Endothelial cell of hepatic sinusoid (primary cell): ENCODE measurements around the gene DDX10.
"Not testable (repeated sequence)": the region's sequence is repeated elsewhere in the genome, so short reads cannot be mapped to it uniquely, and the experiment has no call there.

Experiments used
- in situ Hi-C: cut with HindIII; loops from 2 replicates; pipeline ENCODE4 v1.10.0; 2017; ENCODE audit warnings: low sequenced_read_pairs

Gene DDX10

GRCh38 chr11:108713076-108713790 is 48.4 kb downstream of the DDX10 start:
- in situ Hi-C loops: no loop called here

GRCh38 chr11:108715239-108715638 is 50.4 kb downstream of the DDX10 start:
- in situ Hi-C loops: no loop called here

- in situ Hi-C loops: no loop called here
These were observed 53.6 kb downstream of the DDX10 start for GRCh38 chr11:108718466-108718865.

DNA sequence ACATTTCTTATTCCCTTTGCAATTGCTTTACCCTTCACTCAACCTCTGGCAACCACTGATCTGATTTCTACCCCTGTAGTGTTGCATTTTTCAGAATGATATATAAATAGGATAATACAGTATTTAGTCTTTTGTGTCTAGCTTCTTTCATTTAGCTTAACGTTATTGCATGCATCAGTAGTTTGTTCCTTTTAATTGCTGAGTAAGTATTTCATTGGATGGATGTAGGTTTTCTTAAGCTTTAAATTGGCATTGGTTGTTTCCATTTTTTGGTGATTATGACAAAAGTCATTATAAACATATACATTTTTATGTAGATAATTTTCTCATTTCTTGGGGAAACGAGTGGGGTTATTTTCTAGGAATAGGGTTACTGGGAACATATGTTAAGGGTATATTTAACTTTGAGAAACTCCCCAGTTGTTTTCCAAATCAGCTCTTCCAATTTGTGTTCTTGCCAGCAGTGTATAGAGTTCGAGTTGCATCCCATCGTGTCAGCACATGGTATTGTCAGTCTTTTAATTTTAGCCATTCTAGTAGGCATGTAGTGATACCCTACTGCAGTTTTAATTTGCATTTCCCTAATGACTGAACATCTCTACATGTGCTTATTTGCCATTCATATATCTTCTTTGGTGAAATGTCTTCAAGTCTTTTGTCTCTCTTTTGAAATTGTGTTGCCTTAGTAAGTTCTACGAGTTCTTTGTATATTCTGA is 60.3 kb downstream of the DDX10 start:
- in situ Hi-C loops: no loop called here

DNA sequence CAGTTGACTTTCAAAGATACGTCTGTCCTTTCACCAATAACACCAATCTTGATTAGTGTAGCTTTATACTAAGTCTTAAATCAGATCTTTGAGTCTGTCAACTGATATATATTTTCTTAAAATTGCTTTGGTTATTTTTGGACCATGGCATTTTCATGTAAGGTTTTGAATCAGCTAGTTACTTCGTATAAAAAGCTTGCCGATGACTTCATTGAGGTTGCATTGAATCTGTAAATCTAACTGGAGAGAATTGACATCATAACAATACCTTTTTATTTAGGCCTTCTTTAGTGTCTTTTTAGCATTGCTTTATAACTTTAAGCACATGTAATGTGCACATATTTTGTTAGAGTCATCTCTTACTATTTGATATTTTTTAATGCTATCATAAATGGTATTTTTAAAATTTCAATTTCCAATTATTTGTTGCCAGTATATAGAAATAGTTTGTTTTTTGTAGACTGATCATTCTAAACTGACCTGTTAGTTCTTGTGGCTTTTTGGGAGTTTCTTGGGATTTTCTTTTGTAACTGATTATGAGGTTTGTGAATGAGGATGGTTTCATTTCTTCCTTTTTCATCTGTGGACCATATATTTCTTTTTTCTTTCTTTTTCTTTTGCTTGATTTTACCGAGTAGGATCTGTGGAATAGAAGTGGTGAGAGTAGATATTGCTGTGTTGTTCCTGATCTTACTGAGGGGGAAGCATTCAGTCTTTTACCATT is 61.4 kb downstream of the DDX10 start:
- in situ Hi-C loops: no loop called here

- in situ Hi-C loops: no loop called here
These were observed 62.8 kb downstream of the DDX10 start for GRCh38 chr11:108727665-108728064.

DNA sequence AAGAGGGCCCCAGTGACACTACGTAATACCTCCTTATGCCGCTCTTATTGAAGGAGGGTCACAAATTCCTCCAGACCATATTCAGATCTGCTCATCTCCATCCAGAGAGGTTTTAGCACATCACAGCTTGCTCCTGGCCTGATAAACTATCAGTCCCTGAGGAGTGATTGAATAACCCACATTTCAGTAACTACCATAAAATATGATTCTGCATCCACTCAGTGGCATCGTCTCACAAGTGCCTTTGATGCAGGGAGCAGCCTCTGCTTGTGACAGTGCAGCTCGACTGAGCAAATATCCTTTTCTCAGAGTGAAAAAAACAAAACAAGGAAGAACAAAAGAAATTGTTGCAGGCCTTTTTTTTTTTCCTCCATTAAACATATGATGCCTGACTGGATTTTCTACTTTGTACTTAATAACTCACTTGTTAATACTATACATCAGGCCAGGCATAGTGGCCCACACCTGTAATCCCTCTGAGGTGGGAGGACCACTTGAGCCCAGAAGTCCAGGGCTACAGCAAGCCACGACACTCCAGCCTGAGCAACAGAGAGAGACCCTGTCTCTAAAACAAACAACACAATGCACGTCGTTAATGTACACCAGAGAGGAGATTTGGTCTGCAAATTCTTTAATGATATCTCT is 64.5 kb downstream of the DDX10 start:
- in situ Hi-C loops: no loop called here

DNA sequence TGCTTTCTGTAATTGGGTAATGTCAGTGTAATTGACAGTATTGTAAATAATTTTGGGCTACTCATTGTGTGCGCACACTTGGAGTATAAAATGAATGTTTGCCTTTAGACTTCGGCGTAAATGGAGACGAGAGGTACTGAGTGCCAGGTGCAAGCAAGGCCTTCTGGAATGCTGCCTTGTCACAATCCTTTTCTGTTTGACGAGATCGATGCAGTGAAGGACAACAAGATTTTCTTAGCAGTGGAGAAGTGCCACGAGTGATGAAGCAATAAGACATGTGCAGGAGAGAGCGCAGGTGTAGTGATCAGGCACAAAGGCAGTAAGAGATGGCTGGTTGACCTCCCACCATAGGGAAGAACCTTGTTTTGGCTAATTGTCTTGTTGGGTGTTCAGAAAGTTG is 67.5 kb downstream of the DDX10 start:
- in situ Hi-C loops: no loop called here

- in situ Hi-C loops: no loop called here
These were observed 68.7 kb downstream of the DDX10 start for GRCh38 chr11:108733479-108734116.

- in situ Hi-C loops: no loop called here
These were observed 69.4 kb downstream of the DDX10 start for GRCh38 chr11:108734283-108734682.

GRCh38 chr11:108734956-108735559 is 70.2 kb downstream of the DDX10 start:
- in situ Hi-C loops: no loop called here

DNA sequence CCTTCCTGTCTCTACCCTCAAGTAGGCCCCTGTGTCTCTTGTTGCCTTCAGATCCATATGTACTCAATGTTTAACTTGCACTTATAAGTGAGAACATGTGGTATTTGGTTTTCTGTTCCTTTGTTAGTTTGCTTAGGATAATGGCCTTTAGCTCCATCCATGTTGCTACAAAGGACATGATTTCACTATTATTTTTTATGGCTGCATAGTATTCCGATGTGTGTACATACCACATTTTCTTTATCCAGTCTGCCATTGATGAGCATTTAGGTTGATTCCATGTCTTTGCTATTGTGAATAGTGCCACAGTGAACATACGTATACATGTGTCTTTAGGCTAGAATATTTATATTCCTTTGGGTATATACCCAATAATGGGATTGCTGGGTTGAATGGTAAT is 75.3 kb downstream of the DDX10 start:
- in situ Hi-C loops: not testable (repeated sequence)

GRCh38 chr11:108743851-108744250 is 79.0 kb downstream of the DDX10 start:
- in situ Hi-C loops: no loop called here

- in situ Hi-C loops: no loop called here
These were observed 84.1 kb downstream of the DDX10 start for GRCh38 chr11:108748968-108749367.

DNA sequence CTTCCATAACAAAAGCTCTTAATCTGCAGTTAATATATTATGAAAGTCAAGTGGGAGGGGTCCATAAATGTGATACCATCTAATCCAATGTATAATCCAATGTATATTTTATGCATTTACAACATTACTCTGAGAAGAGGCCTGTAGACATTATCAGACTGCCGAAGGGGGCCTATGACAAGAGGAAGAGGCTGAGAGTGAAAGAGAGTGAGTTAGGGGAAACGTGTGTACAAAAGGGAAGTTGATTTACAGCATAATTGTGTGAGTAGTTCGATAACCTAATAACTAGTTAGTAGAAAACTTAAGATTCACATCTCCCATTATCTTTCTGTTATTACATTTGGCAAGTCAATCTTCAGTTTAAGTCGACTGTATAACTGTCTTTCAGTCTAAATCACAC is 86.6 kb downstream of the DDX10 start:
- in situ Hi-C loops: no loop called here

DNA sequence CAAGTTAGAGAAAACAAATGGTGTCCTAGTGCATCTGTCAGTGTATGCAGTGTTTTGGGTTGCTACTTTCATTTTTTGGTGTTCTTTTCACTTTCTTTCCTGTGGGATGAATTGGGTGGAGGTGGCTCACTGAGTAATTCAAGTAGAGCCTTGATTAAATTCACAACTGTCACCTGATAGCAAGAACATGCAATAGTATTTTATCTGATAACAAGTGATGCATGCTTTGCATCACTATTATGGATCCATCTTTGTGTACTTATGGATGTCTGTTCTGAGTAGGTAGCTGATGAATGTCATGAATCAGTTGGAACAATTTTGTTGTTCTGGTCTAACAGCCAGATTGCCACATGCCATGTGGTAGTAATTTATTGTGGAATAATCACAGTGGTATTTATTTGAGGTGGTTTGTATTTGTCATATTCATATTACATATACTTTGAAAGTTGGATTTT is 87.5 kb downstream of the DDX10 start:
- in situ Hi-C loops: no loop called here

DNA sequence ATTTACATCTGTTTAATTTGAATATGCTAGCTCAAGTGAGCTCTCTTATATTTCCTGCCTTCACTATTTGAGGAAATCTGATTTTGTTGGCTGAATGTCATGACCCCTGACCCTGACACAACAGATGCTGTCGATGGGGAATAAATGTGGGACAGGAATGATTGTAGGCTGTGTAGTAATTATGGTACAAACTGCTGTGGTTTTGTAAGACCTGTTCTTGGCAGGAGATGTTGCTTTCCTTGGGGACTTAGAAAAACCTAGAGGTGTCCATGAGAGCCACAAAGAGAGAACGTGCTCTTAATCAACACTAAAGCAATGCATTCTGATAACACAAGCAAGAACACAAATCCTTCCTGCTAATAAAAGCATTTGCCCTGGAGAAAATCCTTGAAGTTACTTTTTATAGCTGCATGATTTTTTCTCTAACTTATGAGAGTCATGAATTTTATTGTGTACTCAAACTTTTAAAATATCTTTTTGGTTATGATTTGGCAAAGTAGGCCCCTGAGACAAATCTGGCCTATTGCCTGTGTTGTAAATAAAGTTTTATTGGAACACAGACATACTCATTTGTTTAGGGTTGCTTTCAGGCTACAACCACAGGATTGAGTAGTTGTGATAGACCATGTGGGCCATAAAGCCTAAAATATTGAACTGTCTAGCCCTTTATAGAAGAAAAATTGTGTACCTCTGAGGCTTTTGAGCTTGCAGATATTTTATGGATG is 90.2 kb downstream of the DDX10 start:
- in situ Hi-C loops: no loop called here

DNA sequence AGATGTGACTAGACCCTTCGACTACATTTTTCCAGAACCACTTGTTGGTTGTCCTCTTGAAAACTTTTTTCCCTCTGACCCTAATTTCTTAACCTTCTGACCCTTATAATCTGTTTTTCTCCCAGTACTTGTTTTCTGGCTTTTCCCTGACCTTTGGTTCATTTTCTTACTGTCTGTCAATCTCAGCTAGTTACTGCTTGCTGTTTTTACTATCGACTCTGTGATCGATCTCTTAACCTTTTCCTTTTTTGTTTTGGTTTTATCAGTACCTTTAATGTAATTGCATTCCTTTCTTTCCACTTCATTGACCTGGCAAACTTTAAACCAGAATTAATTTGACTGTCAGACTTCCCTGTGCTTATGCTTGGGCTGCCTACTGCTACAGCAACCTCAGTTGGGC is 92.8 kb downstream of the DDX10 start:
- in situ Hi-C loops: no loop called here

DNA sequence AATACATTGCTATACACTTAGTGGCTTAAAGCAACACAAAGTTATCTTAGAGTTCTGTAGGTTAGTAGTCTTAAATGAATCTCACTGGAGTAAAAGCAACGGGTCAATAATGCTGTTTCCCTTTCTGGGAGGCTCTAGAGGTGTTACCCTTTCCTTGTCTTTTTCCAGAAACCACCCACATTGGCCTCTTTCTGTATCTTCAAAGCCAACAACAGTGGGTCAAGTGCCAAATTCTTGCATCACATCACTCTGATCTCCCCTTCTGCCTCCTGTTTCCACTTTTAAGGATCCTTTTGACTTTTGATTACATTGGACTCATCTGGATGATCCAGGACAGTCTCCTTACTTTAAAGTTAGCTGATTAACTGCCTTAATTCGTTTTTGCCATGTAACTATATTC is 93.6 kb downstream of the DDX10 start:
- in situ Hi-C loops: no loop called here
